ENCODE data around the gene HMGN4.

DNA sequence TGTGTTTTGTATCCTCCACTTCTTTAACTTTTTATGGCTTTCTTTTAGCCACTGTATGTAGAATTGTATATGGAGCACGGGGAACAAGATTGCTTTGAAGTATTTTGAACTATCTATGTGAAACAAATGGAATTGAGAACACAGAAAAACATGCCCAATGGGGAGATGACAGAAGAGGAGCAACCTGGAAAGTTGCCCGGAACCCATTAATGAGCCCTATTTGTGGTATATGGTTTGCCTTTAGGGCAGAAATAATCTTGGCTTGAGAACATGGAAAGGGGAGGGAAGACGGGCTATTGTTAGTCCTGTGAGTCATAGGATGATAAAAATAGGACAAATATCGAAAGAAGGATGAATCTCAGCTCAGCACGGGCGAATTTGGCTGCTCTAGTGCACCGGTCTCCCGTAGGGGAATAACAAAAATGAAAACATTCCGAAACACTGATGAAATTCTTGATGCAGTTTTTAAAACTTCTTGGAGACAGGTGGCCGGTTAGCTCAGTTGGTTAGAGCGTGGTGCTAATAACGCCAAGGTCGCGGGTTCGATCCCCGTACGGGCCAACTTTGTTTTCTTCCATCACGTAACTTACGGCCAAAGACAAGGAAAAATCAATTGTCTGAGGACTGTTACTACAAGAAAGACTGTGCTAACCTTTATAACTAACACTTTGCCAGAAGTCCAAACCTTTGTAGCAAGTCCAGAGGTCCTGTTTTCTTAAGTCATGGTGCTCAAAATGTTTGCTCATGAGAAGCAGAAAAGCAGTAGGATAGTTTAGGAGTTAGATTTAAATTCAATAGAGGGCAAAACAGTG lies 15.7 kb downstream of the HMGN4 start:
- TF ChIP-seq CEBPB (tag; IDR thresholded peaks at IDR 0.05) = no peak
- TF ChIP-seq, protein P1, sequence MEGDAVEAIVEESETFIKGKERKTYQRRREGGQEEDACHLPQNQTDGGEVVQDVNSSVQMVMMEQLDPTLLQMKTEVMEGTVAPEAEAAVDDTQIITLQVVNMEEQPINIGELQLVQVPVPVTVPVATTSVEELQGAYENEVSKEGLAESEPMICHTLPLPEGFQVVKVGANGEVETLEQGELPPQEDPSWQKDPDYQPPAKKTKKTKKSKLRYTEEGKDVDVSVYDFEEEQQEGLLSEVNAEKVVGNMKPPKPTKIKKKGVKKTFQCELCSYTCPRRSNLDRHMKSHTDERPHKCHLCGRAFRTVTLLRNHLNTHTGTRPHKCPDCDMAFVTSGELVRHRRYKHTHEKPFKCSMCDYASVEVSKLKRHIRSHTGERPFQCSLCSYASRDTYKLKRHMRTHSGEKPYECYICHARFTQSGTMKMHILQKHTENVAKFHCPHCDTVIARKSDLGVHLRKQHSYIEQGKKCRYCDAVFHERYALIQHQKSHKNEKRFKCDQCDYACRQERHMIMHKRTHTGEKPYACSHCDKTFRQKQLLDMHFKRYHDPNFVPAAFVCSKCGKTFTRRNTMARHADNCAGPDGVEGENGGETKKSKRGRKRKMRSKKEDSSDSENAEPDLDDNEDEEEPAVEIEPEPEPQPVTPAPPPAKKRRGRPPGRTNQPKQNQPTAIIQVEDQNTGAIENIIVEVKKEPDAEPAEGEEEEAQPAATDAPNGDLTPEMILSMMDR (IDR thresholded peaks at IDR 0.05 in 2 of 3, conservative IDR thresholded peaks at IDR 0.05 in 1 of 3; ENCODE audit: insufficient read depth in 2 of 3, low read depth in 1 of 3, low read length in 3 of 3) = no peak

Measured in K562 (cell line).